ENCODE data around the gene SAXO1.

- TF ChIP-seq CTCF (conservative IDR thresholded peaks at IDR 0.05 in 1 of 2, IDR thresholded peaks at IDR 0.05 in 1 of 2; ENCODE audit: extremely low read depth in 1 of 2, insufficient read depth in 1 of 2, low read depth in 1 of 2, low read length in 2 of 2) (no peak), EZH2 (IDR thresholded peaks at IDR 0.05; ENCODE audit: borderline replicate concordance, low read length) (no peak)
These were observed 38.6 kb downstream of the SAXO1 start for GRCh38 chr9:18994263-18994916.
